ENCODE data around the gene TAF1A.

Gene TAF1A

GRCh38 chr1:222535455-222535854 lies 54.3 kb downstream of the TAF1A start:
- DNase-seq (ENCODE audit: low spot score): no peak

- no peak for DNase-seq (ENCODE audit: low spot score)
Observed at GRCh38 chr1:222530852-222531251, 58.9 kb downstream of the TAF1A start.

DNA sequence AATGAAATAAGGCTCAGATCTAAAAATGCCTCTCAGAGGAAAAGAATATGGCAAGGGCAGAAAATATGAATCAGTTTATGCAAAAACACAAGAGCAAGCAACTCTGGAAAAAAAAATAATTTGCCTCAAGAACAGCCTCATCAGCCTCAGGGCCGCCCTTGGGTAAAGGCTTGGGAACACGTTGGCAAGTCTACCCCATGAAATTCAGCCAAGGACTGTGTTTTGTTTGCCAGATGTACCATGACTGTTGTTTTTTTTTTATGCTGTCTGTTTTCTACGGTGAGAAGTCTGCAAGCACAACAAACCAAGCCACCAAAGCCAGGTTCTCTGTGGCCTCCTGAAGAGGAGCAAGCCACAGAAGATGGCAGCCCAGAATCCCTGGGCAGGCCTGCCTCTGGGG lies 59.8 kb downstream of the TAF1A start:
- DNase-seq (ENCODE audit: low spot score): no peak

- no peak for DNase-seq (ENCODE audit: low spot score)
Observed at GRCh38 chr1:222529181-222529580, 60.6 kb downstream of the TAF1A start.

- no peak for DNase-seq (ENCODE audit: low spot score)
Observed at GRCh38 chr1:222525951-222526350, 63.8 kb downstream of the TAF1A start.

- DNase-seq (ENCODE audit: low spot score): no peak
Observed at GRCh38 chr1:222523852-222524251, 65.9 kb downstream of the TAF1A start.

GRCh38 chr1:222522105-222522915 lies 67.4 kb downstream of the TAF1A start:
- DNase-seq (ENCODE audit: low spot score): no peak

DNA sequence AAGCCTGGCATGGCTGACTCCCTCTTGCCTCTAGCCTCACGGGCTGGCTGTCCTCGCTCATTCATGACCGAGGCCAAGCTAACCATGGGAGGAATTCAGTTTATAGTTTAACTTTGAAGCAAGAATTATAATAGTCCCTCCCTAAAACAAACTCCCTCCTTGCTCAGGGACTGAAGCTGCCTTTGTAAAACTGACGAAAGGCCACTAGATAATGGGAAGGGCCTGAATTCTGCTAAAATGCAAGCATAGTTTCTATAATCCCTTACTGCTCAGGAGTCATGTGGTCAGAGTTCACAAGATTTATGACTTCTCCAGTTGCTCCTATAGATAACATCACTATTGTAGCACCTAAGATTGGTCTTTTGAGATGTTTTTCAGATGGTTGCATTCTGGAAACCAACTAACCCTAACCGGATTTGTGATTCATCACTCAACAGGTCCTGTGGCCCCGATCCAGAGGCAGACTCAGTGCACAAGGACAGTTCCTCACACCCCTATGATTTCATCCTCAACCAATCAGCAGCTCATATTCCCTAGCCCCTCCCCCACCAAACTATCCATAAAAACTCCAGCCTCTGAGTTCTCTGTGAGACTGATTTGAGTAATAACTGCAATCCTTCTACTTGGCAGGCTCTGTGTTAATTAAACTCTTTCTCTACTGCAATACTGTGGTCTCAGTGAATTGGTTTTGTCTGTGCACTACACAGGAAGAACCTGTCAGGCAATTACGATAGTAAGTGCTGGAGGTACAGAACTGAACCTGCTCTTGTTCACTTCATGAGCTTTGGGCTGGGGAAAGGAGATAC lies 68.2 kb downstream of the TAF1A start:
- DNase-seq (ENCODE audit: low spot score): no peak
